LNCaP clone FGC (cell line): ENCODE results near the gene CCSER1.

ENCODE experiments used
- DNase-seq: peaks from one replicate; pipeline ENCODE4 v3.0.0-alpha.2; 2011; ENCODE audit warnings: low read depth
- H3K4me3 ChIP-seq: 2 replicates; pipeline ENCODE4 v1.5.1; 2011; ENCODE audit warnings: mild to moderate bottlenecking, low read depth, low read length, control low read depth
- CTCF ChIP-seq: IDR thresholded peaks from 2 replicates; pipeline ENCODE4 v1.5.1; 2012; ENCODE audit warnings: mild to moderate bottlenecking; ENCODE audit not compliant: control insufficient read depth, insufficient read depth; ENCODE audit errors: extremely low read depth

The CCSER1 gene

GRCh38 chr4:90745176-90745575 is 618.0 kb downstream of the CCSER1 start:
- DNase-seq, result no peak
- no peak overlapping the region for H3K4me3 ChIP-seq
- TF ChIP-seq CTCF, result no peak

DNA sequence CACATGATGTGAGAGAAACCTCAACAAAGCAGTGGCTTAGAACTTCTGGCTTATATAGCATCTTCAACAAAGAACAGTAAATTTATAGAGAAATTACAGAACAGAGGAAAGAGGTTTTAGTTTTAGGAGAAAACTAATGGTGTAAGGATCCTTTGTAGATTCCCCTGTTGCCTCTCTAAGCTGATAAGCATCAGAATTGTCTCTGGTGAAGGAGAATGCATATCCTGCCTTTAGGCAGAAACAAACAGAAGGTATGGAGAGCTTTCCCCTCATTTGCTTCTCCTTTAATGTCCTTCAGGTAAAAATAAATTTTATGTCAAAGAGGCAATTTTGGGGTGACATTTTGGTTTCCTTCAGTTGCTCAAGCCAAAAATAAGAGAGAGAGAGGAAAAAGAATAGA is 625.9 kb downstream of the CCSER1 start:
- no peak overlapping the region for H3K4me3 ChIP-seq
- TF ChIP-seq CTCF, result no peak

DNA sequence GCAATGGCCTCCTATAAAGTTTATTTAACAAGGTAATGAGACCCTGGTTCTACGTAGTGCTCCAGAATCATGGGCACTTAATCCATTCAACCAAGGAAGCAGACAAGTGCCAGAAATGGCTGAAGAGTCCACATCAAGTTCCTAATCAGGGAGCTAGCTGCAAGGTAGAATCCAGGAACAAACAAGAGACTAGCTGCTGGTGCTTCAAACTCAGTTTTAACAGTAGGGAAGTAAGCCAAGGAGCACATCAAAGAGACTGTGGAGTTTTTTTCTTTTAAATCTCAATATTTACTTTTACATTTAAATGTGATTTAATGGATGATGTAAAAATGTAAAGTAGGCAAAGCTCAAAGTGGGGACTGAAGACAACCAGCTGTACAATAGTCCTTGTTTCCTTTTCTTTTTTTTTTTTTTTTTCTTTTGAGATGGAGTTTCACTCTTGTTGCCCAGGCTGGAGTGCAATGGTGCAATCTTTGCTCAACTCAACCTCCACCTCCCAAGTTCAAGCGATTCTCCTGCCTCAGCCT is 630.4 kb downstream of the CCSER1 start:
- no peak overlapping the region for H3K4me3 ChIP-seq
- TF ChIP-seq CTCF, result no peak
- DNase-seq, result peak; percentile 59

More for the DNA sequence above, 625.9 kb downstream of the CCSER1 start:
- DNase-seq, result no peak

DNA sequence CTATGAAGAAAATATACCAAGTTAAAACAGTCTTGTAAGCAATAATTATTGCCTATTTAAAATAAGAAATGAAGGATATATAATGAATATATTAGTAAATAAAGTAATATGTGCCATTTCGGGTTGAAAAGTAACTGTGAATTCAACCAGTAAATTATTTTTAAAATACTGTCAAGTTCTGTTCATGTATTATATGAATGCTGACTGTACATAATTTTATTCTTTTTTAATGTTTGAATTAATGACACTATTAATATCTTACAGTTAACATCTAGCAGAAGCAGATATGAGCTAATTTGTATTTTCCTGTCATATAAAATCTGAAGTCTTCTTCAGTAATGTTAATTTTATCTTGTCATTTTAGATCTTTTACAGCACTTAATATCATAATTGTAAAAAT is 632.9 kb downstream of the CCSER1 start:
- no peak for TF ChIP-seq CTCF
- no peak for DNase-seq
- no peak overlapping the region for H3K4me3 ChIP-seq

- no peak for DNase-seq
- no peak for TF ChIP-seq CTCF
These were observed 639.6 kb downstream of the CCSER1 start for GRCh38 chr4:90766837-90767236.

GRCh38 chr4:90769251-90769650 is 642.1 kb downstream of the CCSER1 start:
- no peak for TF ChIP-seq CTCF
- no peak overlapping the region for H3K4me3 ChIP-seq
- DNase-seq, result no peak

More at GRCh38 chr4:90766837-90767236, 639.6 kb downstream of the CCSER1 start:
- no peak overlapping the region for H3K4me3 ChIP-seq

DNA sequence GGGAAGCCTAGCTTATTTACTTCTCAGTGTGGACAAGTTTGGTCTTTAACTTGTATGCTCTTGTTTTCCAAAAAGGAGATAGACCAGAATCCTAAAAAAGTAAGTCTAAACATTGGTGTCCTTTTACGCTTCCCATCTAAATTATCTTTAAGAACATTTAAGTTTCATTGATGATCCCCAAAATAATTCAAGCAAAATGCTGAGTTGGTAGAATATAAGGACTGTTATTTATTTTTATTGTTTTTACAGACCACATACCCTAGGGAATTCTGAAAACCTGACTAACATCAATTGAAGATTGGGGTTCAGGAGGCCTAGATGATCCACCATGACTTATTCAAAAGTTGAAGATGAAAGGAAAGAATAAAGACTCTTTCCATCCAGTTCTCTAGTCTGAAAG is 653.0 kb downstream of the CCSER1 start:
- no peak for DNase-seq
- TF ChIP-seq CTCF, result no peak

More for the DNA sequence above, 653.0 kb downstream of the CCSER1 start:
- no peak overlapping the region for H3K4me3 ChIP-seq
